GM19324 (cell line): Measurements from ENCODE around the gene MORF4L2.

Source experiments
- ATAC-seq: cut with Tn5 transposase; IDR thresholded peaks from one replicate; pipeline ENCODE4 v1.9.1; 2021; ENCODE audit warnings: mild to moderate bottlenecking, moderate library complexity; ENCODE audit not compliant: unreplicated experiment, low FRiP score

Gene MORF4L2

DNA sequence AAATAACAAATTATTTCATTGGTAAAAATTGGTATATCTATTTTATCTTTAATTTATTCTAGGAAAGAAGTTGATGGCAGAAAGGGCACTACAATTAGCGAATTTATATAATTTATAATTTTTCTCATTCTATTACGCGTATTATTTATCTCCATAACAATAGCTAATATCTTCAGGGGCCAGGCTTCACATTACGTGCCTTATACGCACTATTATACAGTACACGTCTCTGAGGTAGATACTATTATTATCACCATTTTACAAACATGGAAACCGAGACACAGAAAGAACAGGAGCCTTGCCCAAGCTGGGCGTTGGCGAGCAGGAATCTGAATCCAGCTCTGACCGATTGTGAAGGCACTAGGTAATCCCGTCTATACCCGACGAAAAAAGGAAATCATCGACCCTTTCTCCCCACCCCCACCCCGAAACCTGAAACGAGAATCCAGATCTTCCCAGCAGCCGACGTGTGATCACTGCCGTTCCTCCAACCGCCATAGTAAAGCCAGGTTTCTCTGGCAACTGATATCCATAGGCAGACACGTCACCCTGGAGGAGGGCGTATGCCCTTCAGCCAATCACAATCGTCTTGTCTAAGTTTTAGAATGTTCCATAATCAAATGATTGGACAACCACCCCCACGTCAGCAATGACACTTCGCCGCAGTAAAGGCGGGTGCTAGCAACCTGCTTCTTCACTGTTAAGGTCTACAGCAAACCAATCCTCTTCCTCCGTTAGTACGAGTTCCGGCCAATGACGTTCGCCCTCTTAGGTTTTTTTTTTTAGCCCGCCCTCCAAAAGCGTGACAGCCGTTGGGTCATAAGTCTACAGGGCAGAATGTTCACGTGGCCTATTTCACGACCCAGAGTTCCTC is at the start of gene MORF4L2:
Gene MORF4L2, minus strand, starts transcription at position 501 of the 874 bp plus-strand sequence. CDS start 9,672 bp downstream, outside the sequence.
- peak; percentile 92 for ATAC-seq

DNA sequence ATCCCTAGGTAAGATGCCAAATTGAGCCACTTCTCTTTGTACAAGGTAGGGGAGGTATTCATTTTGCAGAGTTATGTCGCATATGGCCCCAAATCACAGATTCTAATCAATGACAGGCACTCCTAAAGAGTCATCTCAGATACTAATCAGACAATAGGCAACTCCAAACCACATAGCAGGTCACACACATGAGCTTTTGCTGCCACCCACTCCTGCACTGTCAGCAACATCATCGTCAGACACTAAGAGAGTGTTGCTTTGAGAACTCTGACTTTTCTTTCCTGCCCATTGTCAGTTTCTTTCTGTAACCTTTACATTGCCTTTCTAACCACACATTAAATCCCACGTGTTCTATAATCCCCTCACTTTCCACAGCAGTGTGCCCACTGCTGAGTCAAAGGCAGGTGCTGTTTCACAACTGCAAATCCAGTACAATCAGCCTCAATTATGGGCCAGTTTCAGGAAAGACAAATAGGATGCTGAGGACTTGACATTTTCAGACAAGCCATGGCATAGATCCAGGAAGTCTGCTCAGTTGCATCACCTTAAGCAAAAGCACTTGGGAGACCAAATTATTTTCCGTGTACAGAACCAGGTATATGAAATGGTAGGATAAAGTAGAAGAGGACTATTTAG is 47.7 kb upstream of the MORF4L2 start:
- ATAC-seq = no peak

DNA sequence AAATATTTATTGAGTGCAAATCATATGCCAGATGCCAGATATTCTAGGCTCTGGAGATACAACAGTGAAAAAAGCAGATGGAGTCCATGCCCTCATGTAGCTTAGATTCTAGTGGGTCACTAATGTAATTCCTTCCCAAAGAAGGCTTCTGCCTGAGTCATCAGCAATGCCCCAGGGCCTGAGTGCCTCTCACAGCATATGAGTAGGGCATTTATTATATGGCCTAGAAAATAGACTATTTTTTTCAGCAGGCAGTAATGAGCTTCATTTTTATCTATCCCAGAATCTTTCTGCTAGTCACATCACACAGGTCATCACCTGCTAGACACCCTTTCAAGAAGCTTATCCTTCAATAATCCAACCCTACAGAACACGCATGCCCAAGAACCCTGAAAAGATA is 46.5 kb upstream of the MORF4L2 start:
- no peak for ATAC-seq

- no peak for ATAC-seq
Measured at GRCh38 chrX:103730796-103731493, 44.4 kb upstream of the MORF4L2 start.

- ATAC-seq = no peak
Measured at GRCh38 chrX:103730147-103730795, 43.8 kb upstream of the MORF4L2 start.

GRCh38 chrX:103729015-103729414 is 42.5 kb upstream of the MORF4L2 start:
- no peak for ATAC-seq

- ATAC-seq = no peak
Measured at GRCh38 chrX:103727115-103727514, 40.6 kb upstream of the MORF4L2 start.

- ATAC-seq = no peak
Measured at GRCh38 chrX:103726477-103726876, 40.0 kb upstream of the MORF4L2 start.

DNA sequence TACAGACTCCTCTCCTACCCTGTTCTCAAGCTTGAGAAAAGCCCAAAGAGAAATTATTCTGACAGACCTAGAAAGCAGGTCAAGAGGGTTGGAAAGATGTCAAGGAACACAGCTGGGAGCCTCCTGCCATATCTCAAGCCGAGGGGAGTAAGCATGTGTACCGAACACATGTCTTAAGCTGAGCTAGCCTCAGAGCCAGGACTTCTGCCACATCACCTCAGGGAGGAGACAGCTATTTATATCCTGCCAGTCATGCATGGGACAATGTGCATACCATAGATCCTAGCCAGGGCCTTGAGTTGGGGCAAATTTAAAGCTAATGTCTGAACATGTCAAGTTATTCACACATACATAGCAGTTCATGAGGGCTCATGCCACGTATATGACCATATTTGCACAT is 36.0 kb upstream of the MORF4L2 start:
- no peak for ATAC-seq

- ATAC-seq = no peak
Measured at GRCh38 chrX:103718120-103718519, 31.6 kb upstream of the MORF4L2 start.

DNA sequence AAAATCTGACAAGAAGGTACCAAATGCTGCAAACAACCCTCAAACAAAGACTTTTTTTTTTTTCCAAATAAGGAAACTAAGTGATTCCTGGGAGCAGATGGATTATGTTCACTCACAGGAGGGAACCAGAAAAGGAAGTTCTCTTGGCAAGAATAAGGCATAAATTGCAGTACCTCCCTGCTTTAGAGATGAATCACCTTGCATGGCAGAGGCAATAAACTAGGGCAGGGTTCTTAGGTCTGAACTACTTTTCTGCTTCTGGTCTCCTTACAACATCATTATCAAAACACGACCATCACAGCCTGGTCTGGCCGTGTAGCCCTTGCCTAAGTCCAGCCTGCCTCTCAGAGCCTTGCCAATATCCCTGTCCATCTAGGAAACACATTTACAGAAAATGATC is 30.5 kb upstream of the MORF4L2 start:
- ATAC-seq = no peak

DNA sequence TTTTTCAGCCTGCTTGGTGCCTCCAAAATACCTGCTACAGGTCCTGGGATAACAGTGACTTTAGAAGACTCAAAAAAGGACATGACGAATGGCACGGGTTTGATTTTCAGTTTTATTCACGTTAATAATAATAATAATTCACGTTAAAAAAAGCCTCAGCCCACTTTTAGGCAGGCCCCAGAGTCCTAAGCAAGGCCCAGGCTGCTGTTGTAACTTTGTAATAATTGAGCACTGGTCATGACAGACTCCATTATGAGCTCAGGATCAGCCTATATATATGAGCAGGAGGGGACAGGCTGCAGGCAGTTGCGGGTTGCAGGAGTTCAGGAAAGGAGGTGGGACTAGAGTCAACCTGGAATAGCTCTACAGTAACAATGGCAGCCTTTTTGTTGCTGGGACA is 24.1 kb upstream of the MORF4L2 start, which contains the start of gene TMEM31:
Gene TMEM31, plus strand, starts transcription at position 301 of the 400 bp plus-strand sequence. CDS start 1,350 bp downstream, outside the sequence.
- ATAC-seq = no peak

- no peak for ATAC-seq
Measured at GRCh38 chrX:103704863-103705262, 18.4 kb upstream of the MORF4L2 start.

DNA sequence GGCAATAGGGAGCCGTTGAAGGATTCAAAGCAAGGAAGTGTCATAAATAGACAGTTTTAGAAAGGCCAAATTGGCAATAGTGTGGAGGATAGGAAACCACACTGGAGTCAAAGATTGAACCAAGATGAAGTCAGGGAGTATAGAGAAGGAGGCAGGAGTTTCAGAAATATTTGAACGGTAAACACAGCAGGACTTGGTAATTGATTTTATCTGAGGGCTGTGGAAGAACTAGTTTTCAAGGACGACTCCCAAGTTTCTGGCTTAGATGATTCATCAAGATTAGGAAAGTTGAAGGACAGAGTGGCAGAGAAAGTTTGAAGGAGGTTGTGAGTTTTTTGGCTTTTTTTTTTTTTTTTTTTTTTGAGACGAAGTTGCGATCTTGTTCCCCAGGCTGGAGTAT is 12.7 kb upstream of the MORF4L2 start:
- no peak for ATAC-seq

DNA sequence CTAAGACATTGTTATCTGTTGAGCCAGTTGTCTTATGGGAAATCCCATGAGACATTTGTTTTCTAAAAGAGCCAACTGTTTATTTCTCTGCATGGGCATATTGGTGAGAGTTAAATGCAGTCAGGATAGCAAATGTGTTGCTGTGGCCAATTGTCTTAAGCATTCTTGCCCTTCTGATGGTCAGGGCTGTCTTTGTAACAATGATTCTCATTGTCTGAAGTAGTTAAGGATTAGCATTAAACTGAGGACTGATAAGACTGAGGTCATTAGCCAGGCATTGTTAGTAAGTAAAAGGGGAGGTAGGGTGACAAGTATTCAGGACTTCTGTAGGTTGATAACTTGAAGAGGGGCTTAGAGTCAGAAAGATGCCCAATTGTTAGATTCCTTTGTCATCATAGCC is 11.2 kb upstream of the MORF4L2 start:
- no peak for ATAC-seq

DNA sequence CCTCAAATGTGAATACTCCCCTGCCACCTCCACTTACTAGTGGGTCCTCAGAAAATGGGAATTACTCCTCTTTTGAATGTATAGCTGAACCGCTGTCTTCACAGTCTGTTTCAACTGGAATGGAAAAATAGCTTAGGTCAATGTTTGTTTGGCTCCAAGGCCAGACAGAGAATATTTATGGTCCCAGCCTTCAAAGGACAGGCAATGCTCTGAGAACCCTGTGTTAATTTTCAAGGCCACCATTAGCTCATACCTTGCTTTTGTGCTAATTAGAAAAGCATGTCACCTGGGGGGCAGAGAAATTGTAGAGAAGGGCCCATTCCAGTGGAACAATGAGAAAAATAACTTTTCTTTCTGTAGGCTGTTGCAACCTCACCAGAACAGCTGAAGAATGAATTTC is 4.6 kb upstream of the MORF4L2 start:
- ATAC-seq = no peak

DNA sequence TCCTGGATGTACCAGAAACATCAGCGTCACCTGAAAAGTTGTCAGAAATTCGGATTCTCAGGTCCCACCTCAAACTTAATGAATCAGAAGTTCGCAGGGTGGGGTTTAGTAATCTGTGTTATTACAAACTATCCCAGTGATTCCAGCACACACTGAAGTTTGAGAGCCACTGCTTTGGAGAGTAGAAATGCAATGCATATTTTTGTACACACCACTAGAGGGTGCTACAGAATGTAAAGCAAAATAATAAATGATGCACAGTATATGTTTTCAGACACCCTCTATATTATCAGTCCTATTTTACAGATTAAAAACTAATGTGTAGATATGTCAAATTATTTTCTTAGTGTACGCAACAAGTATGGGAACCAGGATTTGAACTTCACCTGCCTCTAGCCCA is 2.4 kb upstream of the MORF4L2 start:
- ATAC-seq = no peak

DNA sequence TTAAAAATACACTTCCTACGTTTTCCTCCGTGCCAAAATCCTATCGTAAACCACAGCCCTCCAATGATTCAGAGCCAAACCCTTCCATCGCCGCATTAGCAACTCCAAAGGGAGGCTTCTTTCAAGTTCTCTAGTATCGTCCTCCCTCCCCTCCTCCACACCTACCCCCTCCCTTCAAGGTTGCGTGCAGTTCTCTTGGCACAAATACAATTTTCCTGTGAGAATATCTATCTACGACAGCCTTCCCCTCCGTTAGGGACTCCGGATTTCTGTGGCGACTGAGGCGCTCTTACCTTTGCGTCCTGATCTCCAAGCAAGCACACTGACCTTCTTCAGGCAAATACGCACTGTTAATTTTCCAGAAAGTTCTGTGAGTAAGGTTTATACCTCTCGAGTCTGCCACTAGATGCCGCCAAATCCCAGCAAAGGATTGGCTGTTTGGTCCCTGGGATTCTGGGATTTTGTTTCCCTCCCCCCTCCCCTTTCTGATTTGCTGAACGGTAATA is 1.2 kb upstream of the MORF4L2 start:
- ATAC-seq = no peak

- peak; percentile 69 for ATAC-seq
Measured at GRCh38 chrX:103687073-103687695, 685 bp upstream of the MORF4L2 start.

DNA sequence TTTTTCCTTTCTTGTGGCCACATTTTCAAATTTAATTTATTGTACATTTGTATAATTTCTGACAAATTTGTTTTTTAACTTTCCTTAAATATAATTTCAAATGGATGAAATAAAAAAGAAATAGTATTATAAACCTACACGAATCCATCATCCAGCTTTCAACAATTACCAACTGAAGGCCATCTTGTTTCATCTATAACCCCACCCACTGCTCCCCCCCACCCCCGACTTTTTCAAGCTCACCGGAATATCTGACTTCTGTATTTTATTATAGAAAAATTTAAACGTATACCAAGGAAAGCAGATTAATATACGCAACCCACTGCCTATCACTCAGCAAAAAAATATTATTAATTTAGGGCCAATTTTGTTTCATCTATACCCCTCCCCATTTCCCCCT is 1.1 kb downstream of the MORF4L2 start:
- ATAC-seq = no peak
